SHP77 (cell line): ENCODE data around the gene PSAP.
A peak's percentile ranks its signal among the peaks of the same experiment; 100 is the strongest.

Experiments used
- DNase-seq, 2 experiments: peaks; one replicate each; lab custom pipeline; 2025; lab: John Stamatoyannopoulos, UW

PSAP gene

GRCh38 chr10:71783917-71784678 lies 67.0 kb downstream of the PSAP start:
- no peak for DNase-seq

- DNase-seq, result no peak
These were observed 68.0 kb downstream of the PSAP start for GRCh38 chr10:71782917-71783490.

- no peak for DNase-seq
These were observed 68.7 kb downstream of the PSAP start for GRCh38 chr10:71782221-71782916.

GRCh38 chr10:71780719-71781118 lies 70.3 kb downstream of the PSAP start:
- DNase-seq, result no peak

GRCh38 chr10:71780156-71780555 lies 70.9 kb downstream of the PSAP start:
- DNase-seq, result no peak

GRCh38 chr10:71779641-71780040 lies 71.4 kb downstream of the PSAP start:
- no peak for DNase-seq

GRCh38 chr10:71778071-71778825 lies 72.8 kb downstream of the PSAP start:
- no peak for DNase-seq

GRCh38 chr10:71777213-71777985 lies 73.7 kb downstream of the PSAP start:
- no peak for DNase-seq

- DNase-seq, result no peak
These were observed 74.5 kb downstream of the PSAP start for GRCh38 chr10:71776481-71776925.

GRCh38 chr10:71774916-71775702 lies 75.9 kb downstream of the PSAP start:
- no peak for DNase-seq

GRCh38 chr10:71773221-71773971 lies 77.7 kb downstream of the PSAP start, which contains the start of gene VSIR:
Gene VSIR, minus strand, starts transcription at chr10:71773520. Its CDS starts 81 bp downstream, at chr10:71773439.
- peak in 1 of 2 experiments; percentile 2 for DNase-seq

GRCh38 chr10:71772832-71773220 lies 78.2 kb downstream of the PSAP start:
- no peak for DNase-seq

GRCh38 chr10:71771821-71772617 lies 79.0 kb downstream of the PSAP start:
- DNase-seq, result no peak

- no peak for DNase-seq
These were observed 79.8 kb downstream of the PSAP start for GRCh38 chr10:71771204-71771603.

GRCh38 chr10:71770789-71771188 lies 80.3 kb downstream of the PSAP start:
- no peak for DNase-seq

GRCh38 chr10:71770255-71770654 lies 80.8 kb downstream of the PSAP start:
- no peak for DNase-seq

- DNase-seq, result no peak
These were observed 81.7 kb downstream of the PSAP start for GRCh38 chr10:71769279-71769823.

GRCh38 chr10:71767420-71768035 lies 83.5 kb downstream of the PSAP start:
- no peak for DNase-seq
